ENCODE data around the gene MAGI2. TPM values are rescaled to one million over a fixed set of nuclear protein-coding genes. Genes with fewer than 3 reads are reported as not detected.
A peak's percentile ranks its signal among the peaks of the same experiment; 100 is the strongest.

The MAGI2 gene
- total RNA-seq, 2 donors from 2014 or later, result 10.3 to 19.2 TPM

- WGBS, 2 experiments (ENCODE audit: insufficient coverage in 1 of 2, insufficient read length in 1 of 2), result 50 to 86% methylated on average over 1 to 5 of the region's 5 CpGs
Observed at GRCh38 chr7:78607099-78607498, 846.4 kb downstream of the MAGI2 start.

GRCh38 chr7:78605119-78605518 is 848.3 kb downstream of the MAGI2 start:
- H3K4me3 Mint-ChIP-seq, result no peak overlapping the region
- no peak overlapping the region for H3K9ac ChIP-seq (ENCODE audit: extremely low read depth, low read length, poor library complexity, severe bottlenecking)
- no peaks in the 10 kb centered on the region for H3K4me1 Mint-ChIP-seq
- H3K36me3 Mint-ChIP-seq (ENCODE audit: low read depth), result no peaks in the 10 kb centered on the region
- 100% methylated on average over 1 of the region's 1 CpG; no CpG with 5 or more reads in 1 of the 2 experiments for WGBS, 2 experiments (ENCODE audit: insufficient coverage in 1 of 2, insufficient read length in 1 of 2)
- H3K27me3 ChIP-seq (ENCODE audit: control insufficient read depth, insufficient read depth, low read length, poor library complexity, severe bottlenecking), result no peaks in the 10 kb centered on the region
- no peak for DNase-seq
- H3K36me3 ChIP-seq (ENCODE audit: control insufficient read depth, insufficient read depth, low read length), result no peaks in the 10 kb centered on the region
- no peak overlapping the region for H3K27ac ChIP-seq (ENCODE audit: low read depth, low read length)
- no peaks in the 10 kb centered on the region for H3K9me3 Mint-ChIP-seq
- H3K9me3 ChIP-seq (ENCODE audit: control insufficient read depth, low read length), result no peaks in the 10 kb centered on the region
- no peaks in the 10 kb centered on the region for H3K27me3 Mint-ChIP-seq (ENCODE audit: insufficient read depth)
- no peak overlapping the region for H3K4me3 ChIP-seq (ENCODE audit: low read length)
- H3K4me1 ChIP-seq (ENCODE audit: control insufficient read depth, insufficient read depth, low read length), result no peaks in the 10 kb centered on the region
- TF ChIP-seq CTCF (conservative IDR thresholded peaks at IDR 0.05), result no peak
- no peak overlapping the region for H3K27ac Mint-ChIP-seq

More at GRCh38 chr7:78607099-78607498, 846.4 kb downstream of the MAGI2 start:
- no peak overlapping the region for H3K4me3 ChIP-seq (ENCODE audit: low read length)
- H3K9ac ChIP-seq (ENCODE audit: extremely low read depth, low read length, poor library complexity, severe bottlenecking), result no peak overlapping the region
- no peaks in the 10 kb centered on the region for H3K9me3 ChIP-seq (ENCODE audit: control insufficient read depth, low read length)
- no peaks in the 10 kb centered on the region for H3K9me3 Mint-ChIP-seq
- peak; percentile 76 for DNase-seq
- no peak overlapping the region for H3K4me3 Mint-ChIP-seq
- H3K4me1 Mint-ChIP-seq, result no peaks in the 10 kb centered on the region
- no peak overlapping the region for H3K27ac Mint-ChIP-seq
- TF ChIP-seq CTCF (conservative IDR thresholded peaks at IDR 0.05), result peak; percentile 73
- no peaks in the 10 kb centered on the region for H3K4me1 ChIP-seq (ENCODE audit: control insufficient read depth, insufficient read depth, low read length)
- H3K27ac ChIP-seq (ENCODE audit: low read depth, low read length), result no peak overlapping the region
- H3K27me3 ChIP-seq (ENCODE audit: control insufficient read depth, insufficient read depth, low read length, poor library complexity, severe bottlenecking), result no peaks in the 10 kb centered on the region
- H3K36me3 ChIP-seq (ENCODE audit: control insufficient read depth, insufficient read depth, low read length), result no peaks in the 10 kb centered on the region
- no peaks in the 10 kb centered on the region for H3K36me3 Mint-ChIP-seq (ENCODE audit: low read depth)
- no peaks in the 10 kb centered on the region for H3K27me3 Mint-ChIP-seq (ENCODE audit: insufficient read depth)

- H3K4me3 Mint-ChIP-seq, result no peak overlapping the region
- no peaks in the 10 kb centered on the region for H3K9me3 Mint-ChIP-seq
- 85 to 100% methylated on average over 1 to 2 of the region's 2 CpGs for WGBS, 2 experiments (ENCODE audit: insufficient coverage in 1 of 2, insufficient read length in 1 of 2)
Observed at GRCh38 chr7:78601728-78602127, 851.7 kb downstream of the MAGI2 start.

More at GRCh38 chr7:78601728-78602127, 851.7 kb downstream of the MAGI2 start:
- no peak overlapping the region for H3K9ac ChIP-seq (ENCODE audit: extremely low read depth, low read length, poor library complexity, severe bottlenecking)
- no peak overlapping the region for H3K27ac Mint-ChIP-seq
- no peaks in the 10 kb centered on the region for H3K4me1 ChIP-seq (ENCODE audit: control insufficient read depth, insufficient read depth, low read length)
- H3K36me3 Mint-ChIP-seq (ENCODE audit: low read depth), result no peaks in the 10 kb centered on the region
- no peaks in the 10 kb centered on the region for H3K9me3 ChIP-seq (ENCODE audit: control insufficient read depth, low read length)
- H3K4me3 ChIP-seq (ENCODE audit: low read length), result no peak overlapping the region
- TF ChIP-seq CTCF (conservative IDR thresholded peaks at IDR 0.05), result no peak
- H3K27me3 ChIP-seq (ENCODE audit: control insufficient read depth, insufficient read depth, low read length, poor library complexity, severe bottlenecking), result no peaks in the 10 kb centered on the region
- H3K4me1 Mint-ChIP-seq, result no peaks in the 10 kb centered on the region
- DNase-seq, result no peak
- H3K36me3 ChIP-seq (ENCODE audit: control insufficient read depth, insufficient read depth, low read length), result no peaks in the 10 kb centered on the region
- H3K27ac ChIP-seq (ENCODE audit: low read depth, low read length), result no peak overlapping the region
- no peaks in the 10 kb centered on the region for H3K27me3 Mint-ChIP-seq (ENCODE audit: insufficient read depth)
